Dermis blood vessel endothelial cell (primary cell): ENCODE measurements around the gene TMEM231. TPM values are rescaled to one million over a fixed set of nuclear protein-coding genes. Genes with fewer than 3 reads are reported as not detected.

Experiments used
- DNase-seq: peaks from one replicate; pipeline ENCODE4 v3.0.0; 2010
- total RNA-seq: library from RNA; depleted of rRNA; stranded (reverse); fragments of >200 nt; gene quantifications from 2 replicates; pipeline ENCODE4 v1.2.3, GENCODE V29; 2014

TMEM231 gene, protein sequence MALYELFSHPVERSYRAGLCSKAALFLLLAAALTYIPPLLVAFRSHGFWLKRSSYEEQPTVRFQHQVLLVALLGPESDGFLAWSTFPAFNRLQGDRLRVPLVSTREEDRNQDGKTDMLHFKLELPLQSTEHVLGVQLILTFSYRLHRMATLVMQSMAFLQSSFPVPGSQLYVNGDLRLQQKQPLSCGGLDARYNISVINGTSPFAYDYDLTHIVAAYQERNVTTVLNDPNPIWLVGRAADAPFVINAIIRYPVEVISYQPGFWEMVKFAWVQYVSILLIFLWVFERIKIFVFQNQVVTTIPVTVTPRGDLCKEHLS
- 8.0 and 13.7 TPM in 2 replicates for total RNA-seq

- DNase-seq = peak; percentile 94
These were observed at the start of gene TMEM231 for GRCh38 chr16:75555707-75556430. TMEM231 (minus strand) TSS chr16:75556252; CDS start chr16:75556209, 43 bp downstream.

DNA sequence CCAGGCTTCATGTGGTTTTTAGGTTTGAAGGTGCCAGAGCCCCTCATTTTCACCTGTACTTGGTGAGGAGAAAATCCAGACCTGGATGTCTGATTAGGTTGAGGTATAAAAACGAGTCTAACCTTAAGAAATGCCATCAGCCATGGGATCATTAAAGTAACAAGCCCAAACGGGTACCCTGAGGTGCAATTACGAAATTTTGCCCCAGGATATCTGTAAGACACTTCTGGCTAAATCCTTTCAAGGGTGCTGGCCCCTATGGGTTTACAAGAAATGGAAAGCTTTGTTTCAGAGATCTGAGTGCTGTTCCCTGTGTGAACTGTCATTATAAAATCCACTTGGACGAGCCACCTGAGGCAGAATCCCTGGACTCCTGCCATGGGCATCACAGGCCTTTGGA is 47.2 kb upstream of the TMEM231 start:
- DNase-seq = no peak

- peak; percentile 40 for DNase-seq
These were observed 43.6 kb upstream of the TMEM231 start for GRCh38 chr16:75599452-75600277.

GRCh38 chr16:75593825-75594820 is 38.1 kb upstream of the TMEM231 start:
- DNase-seq = peak; percentile 95

DNA sequence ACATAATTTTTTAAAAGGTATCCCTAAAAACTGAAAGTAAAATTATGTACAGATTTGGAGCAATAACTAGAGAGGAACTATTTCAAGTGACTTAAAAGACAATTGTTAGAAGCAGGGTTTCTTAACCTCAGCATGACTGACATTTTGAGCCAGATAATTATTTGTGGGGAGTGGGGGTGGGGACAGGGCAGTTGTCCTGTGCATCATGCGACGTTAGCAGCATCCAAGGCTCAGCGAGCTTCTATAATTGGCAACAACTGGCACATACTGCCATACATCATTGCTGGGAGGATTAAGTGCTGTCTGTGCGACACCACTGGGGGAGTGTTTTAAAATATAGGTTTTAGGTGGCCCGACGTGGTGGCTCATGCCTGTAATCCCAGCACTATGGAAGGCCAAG is 37.3 kb upstream of the TMEM231 start:
- no peak for DNase-seq

DNA sequence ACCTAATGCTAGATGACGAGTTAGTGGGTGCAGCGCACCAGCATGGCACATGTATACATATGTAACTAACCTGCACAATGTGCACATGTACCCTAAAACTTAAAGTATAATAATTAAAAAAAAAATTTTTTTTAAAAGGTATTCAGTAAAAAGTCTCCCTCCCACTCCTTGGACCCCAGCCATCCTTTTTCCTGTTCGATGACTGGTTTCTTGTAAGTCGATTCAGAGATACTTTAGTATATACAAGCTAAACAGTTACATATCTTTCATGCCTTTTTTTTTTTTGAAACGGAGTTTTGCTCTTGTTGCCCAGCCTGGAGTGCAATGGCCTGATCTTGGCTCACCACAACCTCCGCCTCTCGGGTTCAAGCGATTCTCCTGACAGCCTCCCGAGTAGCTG is 35.9 kb upstream of the TMEM231 start:
- DNase-seq = peak; percentile 63

- DNase-seq = peak; percentile 84
These were observed 35.1 kb upstream of the TMEM231 start for GRCh38 chr16:75590920-75591843.

DNA sequence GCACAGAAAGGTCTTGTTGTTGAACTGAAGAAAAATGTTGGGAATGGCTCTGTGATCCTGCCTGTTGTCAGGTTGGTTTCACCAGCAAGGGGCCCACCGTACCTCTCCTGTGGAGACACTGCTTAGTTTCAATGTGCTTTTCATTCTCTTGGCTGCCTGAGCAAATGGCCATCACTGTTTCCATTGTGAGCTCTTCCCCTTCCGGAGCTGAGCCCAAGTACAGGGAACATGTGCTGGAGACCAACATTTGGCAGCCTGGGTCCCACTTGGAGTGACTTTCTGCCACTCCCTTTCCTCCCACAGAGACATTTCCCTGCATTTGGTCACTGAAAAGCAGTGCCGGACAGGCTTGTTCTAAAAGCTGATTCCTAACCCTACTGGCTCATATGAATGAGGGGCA is 33.3 kb upstream of the TMEM231 start:
- DNase-seq = peak; percentile 57

DNA sequence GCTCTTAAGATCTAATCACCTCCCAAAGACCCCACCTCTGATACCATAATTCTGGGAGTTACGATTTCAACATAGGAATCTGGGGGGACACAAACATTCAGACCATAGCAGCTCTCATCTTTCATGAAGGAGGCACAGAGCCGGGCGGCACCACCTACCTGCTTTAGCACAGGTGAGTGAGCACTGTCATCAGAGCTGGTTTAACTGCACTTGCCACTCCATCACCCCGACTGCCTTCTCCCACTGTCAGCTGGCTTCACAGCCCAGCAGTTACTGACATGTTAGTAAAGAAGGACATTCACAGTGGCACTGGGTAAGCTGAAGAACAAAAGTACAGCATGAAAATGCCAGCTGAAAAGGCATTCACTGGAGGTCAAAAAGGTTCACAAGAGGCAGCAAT is 32.7 kb upstream of the TMEM231 start:
- no peak for DNase-seq

DNA sequence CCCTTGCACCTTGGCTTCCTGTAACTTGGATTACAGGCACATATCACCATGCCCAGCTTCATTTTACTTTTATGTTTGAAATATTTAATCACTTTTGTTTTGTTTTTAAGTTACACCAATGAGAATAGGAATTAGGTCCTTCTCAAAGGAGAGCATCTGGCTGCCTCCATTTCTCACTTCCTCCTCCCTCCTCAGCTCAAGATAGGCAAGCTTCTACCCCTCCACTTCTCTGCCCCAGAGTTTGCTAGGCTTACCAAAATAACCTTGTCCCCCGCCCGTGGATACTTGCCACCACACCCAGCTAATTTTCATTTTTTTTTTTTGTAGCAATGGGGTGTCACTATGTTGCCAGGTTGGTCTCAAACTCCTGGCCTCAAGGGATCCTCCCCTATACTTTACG is 28.1 kb upstream of the TMEM231 start:
- DNase-seq = no peak

- DNase-seq = no peak
These were observed 23.3 kb upstream of the TMEM231 start for GRCh38 chr16:75579281-75579834.

- DNase-seq = no peak
These were observed 22.7 kb upstream of the TMEM231 start for GRCh38 chr16:75578725-75579124.

DNA sequence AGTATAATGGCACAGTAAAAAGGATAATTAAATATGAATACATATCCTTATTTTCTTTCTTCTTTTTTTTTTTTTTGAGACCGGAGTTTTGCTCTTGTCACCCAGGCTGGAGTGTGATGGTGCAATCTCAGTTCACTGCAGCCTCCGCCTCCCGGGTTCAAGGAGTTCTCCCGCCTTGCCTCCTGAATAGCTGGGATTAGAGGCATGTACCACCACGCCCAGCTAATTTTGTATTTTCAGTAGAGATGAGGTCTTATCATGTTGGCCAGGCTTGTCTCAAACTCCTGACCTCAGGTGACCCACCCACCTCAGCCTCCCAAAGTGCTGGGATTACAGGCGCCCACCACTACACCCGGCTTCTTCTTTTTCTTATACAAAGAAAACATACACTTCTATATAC is 22.2 kb upstream of the TMEM231 start:
- DNase-seq = no peak

GRCh38 chr16:75576384-75576811 is 20.3 kb upstream of the TMEM231 start:
- no peak for DNase-seq

DNA sequence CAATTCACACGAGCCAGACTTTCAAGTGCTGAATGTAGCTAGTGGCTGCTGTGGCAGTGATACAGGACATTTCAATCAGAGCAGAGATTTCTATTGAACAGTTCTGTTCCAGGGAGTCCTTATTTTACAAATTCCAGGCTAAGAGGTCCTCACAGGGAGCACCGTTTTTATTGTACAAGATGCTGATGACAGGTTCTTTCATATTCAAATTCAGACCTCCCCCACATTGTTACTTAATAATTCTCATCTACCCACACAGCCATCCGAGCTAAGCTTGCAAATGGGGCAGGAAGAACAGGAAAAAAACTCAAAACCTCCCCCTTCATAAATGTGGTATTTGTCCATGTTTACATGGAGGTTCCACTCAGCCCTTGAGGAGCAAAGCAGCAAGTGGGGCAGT is 19.9 kb upstream of the TMEM231 start:
- no peak for DNase-seq

DNA sequence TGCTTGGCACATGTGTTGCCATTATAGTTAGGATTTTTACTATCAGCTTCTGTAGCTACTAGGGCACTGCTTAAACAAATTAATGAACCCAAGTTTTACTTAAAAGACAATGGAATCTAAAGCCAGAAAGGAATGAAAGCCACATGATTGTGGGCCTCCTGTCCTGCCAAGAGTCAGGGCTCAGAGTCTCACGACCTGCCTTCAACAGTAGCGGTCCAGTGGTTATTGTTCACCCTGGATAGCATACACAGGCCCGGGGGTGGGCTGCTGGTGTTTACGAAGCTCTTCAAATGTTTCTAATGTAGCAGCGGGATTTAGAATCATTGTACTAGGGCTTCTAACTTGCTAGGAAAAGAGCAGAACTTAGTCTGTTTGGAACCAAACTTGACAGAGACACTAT is 17.9 kb upstream of the TMEM231 start:
- no peak for DNase-seq

GRCh38 chr16:75572864-75573542 is 17.0 kb upstream of the TMEM231 start:
- DNase-seq = no peak

DNA sequence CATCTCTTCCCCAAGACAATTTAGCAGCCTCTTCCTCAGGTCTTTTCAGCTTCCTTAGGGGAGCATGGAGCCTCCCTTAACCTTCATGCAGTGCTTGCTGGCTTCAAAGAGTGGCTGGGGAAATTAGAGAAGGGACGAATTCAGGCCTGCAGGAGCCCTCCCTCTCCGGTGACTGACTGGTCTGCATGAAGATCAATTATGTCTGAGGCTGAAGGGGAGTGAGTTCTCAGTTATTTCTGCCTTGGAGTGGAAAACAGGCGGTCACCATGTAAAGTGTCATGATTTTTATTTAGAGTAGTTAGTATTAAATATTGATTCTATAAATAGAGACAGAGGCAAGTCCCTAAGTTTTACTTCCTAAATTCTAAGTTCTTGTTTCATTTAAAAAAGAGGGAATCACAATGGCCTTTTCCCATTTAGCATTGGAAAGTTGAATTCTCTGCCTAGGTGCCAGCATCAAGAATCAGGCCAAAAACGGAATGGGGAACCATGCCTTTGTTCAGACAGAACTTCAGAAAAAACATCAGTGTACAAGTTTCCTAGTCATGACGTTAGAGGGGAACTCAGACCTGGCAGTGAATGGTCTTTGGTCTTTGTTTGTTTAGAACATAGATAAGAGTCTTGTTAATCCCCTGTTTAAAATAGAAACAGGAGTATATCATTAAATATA is 14.5 kb upstream of the TMEM231 start:
- DNase-seq = no peak

DNA sequence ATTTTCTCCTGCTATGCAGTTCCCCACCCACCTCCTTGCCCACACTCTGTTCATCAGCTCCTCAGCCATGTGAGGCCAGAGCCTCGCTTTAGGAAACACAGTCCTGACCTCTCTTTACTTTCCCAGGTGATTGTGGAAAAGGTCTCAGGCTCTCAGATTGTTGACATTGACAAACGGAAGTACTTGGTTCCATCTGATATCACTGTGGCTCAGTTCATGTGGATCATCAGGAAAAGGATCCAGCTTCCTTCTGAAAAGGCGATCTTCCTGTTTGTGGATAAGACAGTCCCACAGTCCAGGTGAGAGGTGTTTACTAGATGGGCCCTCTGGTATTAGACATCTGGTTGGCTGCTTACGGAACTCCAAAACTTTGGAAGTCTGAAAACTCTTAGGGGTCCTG is 11.9 kb upstream of the TMEM231 start:
- DNase-seq = no peak
